MM.1S (cell line): ENCODE results near the gene SRM.

ENCODE experiments used
- DNase-seq: peaks from one replicate; pipeline ENCODE4 v3.0.0-alpha.2; 2015
- H2AFZ ChIP-seq: fragments of 300-600 bp; sonication (generic); 2 replicates; pipeline ENCODE4 v1.6.0; 2016; ENCODE audit warnings: antibody characterized with exemption, low read length
- H3F3A ChIP-seq: fragments of 300-600 bp; sonication (generic); 2 replicates; pipeline ENCODE4 v1.6.1; 2016; ENCODE audit warnings: mild to moderate bottlenecking, antibody characterized with exemption, low read length, moderate library complexity, mixed read lengths; ENCODE audit not compliant: insufficient read depth
- H3K27ac ChIP-seq: fragments of 300-600 bp; sonication (generic); 2 replicates; pipeline ENCODE4 v1.5.1; 2016; ENCODE audit warnings: mild to moderate bottlenecking, low read length
- H3K27me3 ChIP-seq: fragments of 300-600 bp; sonication (generic); replicated peaks from 2 replicates; pipeline ENCODE4 v1.6.0; 2016; ENCODE audit warnings: low read length; ENCODE audit not compliant: insufficient read depth
- H3K36me3 ChIP-seq: fragments of 300-600 bp; sonication (generic); replicated peaks from 2 replicates; pipeline ENCODE4 v1.6.1; 2016; ENCODE audit warnings: mild to moderate bottlenecking, low read length, mixed read lengths; ENCODE audit not compliant: insufficient read depth
- H3K4me1 ChIP-seq: fragments of 300-600 bp; sonication (generic); 2 replicates; pipeline ENCODE4 v1.6.1; 2016; ENCODE audit warnings: low read length, mixed read lengths
- H3K4me2 ChIP-seq: fragments of 300-600 bp; sonication (generic); 2 replicates; pipeline ENCODE4 v1.6.0; 2016; ENCODE audit warnings: low read depth, low read length
- H3K4me3 ChIP-seq: fragments of 300-600 bp; sonication (generic); 2 replicates; pipeline ENCODE4 v1.5.1; 2016; ENCODE audit warnings: low read length, mixed read lengths
- H3K79me2 ChIP-seq: fragments of 300-600 bp; sonication (generic); 2 replicates; pipeline ENCODE4 v1.6.1; 2016; ENCODE audit warnings: mixed run types, low read length, mixed read lengths
- H3K9ac ChIP-seq: fragments of 300-600 bp; sonication (generic); 2 replicates; pipeline ENCODE4 v1.6.1; 2016; ENCODE audit warnings: low read length, mixed read lengths
- H3K9me2 ChIP-seq: fragments of 300-600 bp; sonication (generic); replicated peaks from 2 replicates; pipeline ENCODE4 v1.6.1; 2016; ENCODE audit warnings: mild to moderate bottlenecking, low read length, mixed read lengths; ENCODE audit not compliant: insufficient read depth
- H3K9me3 ChIP-seq: fragments of 300-600 bp; sonication (generic); replicated peaks from 2 replicates; pipeline ENCODE4 v1.6.1; 2016; ENCODE audit warnings: mild to moderate bottlenecking, low read length, mixed read lengths; ENCODE audit not compliant: insufficient read depth
- H4K20me1 ChIP-seq: fragments of 300-600 bp; sonication (generic); 2 replicates; pipeline ENCODE4 v1.6.1; 2016; ENCODE audit warnings: mild to moderate bottlenecking, low read length, moderate library complexity, mixed read lengths; ENCODE audit not compliant: insufficient read depth
- EZH2 ChIP-seq: fragments of 300-600 bp; sonication (generic); optimal IDR thresholded peaks from 2 replicates; pipeline ENCODE3; 2017; ENCODE audit warnings: low read depth, mild to moderate bottlenecking, antibody characterized with exemption, low read length, mixed read lengths
- EZH2phosphoT487 ChIP-seq: fragments of 300-600 bp; sonication (generic); IDR thresholded peaks from 2 replicates; pipeline ENCODE4 v1.6.1; 2018; ENCODE audit warnings: antibody characterized with exemption, low read length
- TF ChIP-seq, protein P1 (sequence below): fragments of 300-600 bp; sonication (generic); IDR thresholded peaks from 2 replicates; pipeline ENCODE4 v1.5.1; 2016; ENCODE audit warnings: antibody characterized with exemption, low read length, mixed read lengths

The SRM gene

DNA sequence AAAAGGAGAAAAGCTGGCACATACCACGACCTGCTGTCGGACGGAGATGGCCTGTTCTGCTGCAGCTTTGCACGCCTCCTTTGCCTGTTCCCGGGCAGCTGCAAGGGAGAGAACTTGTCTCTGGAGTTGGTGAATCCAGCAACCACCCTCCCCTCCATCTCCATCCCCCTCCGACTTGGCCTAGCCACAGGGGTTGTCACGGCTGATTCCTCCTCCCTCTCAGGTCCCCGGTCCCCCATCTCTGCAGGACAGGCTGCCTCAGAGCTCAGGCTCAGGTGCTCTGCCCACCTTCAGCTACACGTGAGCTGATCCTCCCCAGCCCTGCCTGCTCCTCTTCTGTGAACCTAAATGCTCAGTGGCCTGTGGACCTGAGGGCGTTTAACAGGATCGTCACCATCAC, 11.1 kb upstream of the SRM start:
- TF ChIP-seq EZH2phosphoT487 (no peak), EZH2 (no peak)
- TF ChIP-seq, protein P1, sequence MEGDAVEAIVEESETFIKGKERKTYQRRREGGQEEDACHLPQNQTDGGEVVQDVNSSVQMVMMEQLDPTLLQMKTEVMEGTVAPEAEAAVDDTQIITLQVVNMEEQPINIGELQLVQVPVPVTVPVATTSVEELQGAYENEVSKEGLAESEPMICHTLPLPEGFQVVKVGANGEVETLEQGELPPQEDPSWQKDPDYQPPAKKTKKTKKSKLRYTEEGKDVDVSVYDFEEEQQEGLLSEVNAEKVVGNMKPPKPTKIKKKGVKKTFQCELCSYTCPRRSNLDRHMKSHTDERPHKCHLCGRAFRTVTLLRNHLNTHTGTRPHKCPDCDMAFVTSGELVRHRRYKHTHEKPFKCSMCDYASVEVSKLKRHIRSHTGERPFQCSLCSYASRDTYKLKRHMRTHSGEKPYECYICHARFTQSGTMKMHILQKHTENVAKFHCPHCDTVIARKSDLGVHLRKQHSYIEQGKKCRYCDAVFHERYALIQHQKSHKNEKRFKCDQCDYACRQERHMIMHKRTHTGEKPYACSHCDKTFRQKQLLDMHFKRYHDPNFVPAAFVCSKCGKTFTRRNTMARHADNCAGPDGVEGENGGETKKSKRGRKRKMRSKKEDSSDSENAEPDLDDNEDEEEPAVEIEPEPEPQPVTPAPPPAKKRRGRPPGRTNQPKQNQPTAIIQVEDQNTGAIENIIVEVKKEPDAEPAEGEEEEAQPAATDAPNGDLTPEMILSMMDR, result no peak
- DNase-seq, result no peak

DNA sequence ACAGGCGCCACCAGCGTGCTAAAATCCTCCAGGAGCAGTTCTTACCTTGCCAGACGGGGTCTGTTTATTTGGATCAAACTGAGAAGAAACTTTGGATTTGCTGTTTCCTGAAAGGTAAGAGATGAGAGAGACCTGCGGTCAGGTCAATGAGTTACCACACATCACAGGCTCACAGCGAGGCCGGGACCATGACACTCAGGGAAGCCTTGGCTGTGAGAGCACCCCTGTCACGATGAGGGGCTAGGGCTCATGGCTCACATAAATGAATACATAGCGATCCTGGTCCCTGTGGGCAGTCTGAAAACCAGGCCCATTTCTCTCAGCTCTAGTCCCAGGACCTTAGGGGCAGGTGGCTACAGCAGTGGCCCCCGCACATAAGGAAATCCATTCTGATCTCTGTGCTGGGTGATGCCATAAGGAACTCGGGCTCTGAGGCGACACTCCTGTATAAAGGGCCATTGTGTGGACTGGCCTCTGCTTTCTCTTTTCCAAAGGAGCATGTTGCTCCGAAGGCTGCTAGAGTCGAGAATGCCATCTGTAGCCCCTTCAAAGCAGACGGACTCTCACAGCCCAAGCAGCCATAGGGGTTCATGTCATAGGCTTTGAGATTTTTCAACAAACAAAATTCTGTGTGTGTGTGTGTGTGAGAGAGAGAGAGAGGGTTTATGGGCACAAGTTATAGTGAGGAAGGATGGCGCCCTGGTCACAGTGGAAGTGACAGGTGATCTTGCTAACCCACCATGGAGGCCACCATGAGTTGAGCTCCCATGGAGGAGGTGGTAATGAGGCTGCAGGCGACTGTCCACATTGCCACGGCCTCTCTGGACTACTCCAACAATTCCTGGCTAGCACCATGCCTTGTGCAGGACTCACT, 9.0 kb upstream of the SRM start:
- no peaks in the 10 kb centered on the region for H3F3A ChIP-seq
- no peak overlapping the region for H2AFZ ChIP-seq
- no peaks in the 10 kb centered on the region for H3K79me2 ChIP-seq
- DNase-seq, result no peak
- no peaks in the 10 kb centered on the region for H3K4me1 ChIP-seq
- no peak for TF ChIP-seq EZH2phosphoT487
- TF ChIP-seq, protein P1, result no peak
- no peak for TF ChIP-seq EZH2
- no peaks in the 10 kb centered on the region for H3K9me2 ChIP-seq
- no peak overlapping the region for H3K27ac ChIP-seq
- H3K27me3 ChIP-seq, result no peaks in the 10 kb centered on the region
- no peaks in the 10 kb centered on the region for H3K9me3 ChIP-seq
- no peak overlapping the region for H3K4me3 ChIP-seq
- H3K4me2 ChIP-seq, result no peak overlapping the region
- H3K9ac ChIP-seq, result no peak overlapping the region
- H3K36me3 ChIP-seq, result peaks cover 7% of the 10 kb centered on the region; the same call in 1 of the 2 replicates
- no peaks in the 10 kb centered on the region for H4K20me1 ChIP-seq

More for the DNA sequence above, 11.1 kb upstream of the SRM start:
- no peaks in the 10 kb centered on the region for H3K27me3 ChIP-seq
- no peaks in the 10 kb centered on the region for H3K9me3 ChIP-seq
- no peak overlapping the region for H3K4me3 ChIP-seq
- no peaks in the 10 kb centered on the region for H3F3A ChIP-seq
- no peaks in the 10 kb centered on the region for H3K79me2 ChIP-seq
- no peak overlapping the region for H2AFZ ChIP-seq
- peaks cover 3% of the 10 kb centered on the region; the same call in 1 of the 2 replicates for H3K36me3 ChIP-seq
- H4K20me1 ChIP-seq, result no peaks in the 10 kb centered on the region
- no peak overlapping the region for H3K27ac ChIP-seq
- H3K9ac ChIP-seq, result no peak overlapping the region
- no peaks in the 10 kb centered on the region for H3K4me1 ChIP-seq
- H3K9me2 ChIP-seq, result no peaks in the 10 kb centered on the region
- H3K4me2 ChIP-seq, result no peak overlapping the region

DNA sequence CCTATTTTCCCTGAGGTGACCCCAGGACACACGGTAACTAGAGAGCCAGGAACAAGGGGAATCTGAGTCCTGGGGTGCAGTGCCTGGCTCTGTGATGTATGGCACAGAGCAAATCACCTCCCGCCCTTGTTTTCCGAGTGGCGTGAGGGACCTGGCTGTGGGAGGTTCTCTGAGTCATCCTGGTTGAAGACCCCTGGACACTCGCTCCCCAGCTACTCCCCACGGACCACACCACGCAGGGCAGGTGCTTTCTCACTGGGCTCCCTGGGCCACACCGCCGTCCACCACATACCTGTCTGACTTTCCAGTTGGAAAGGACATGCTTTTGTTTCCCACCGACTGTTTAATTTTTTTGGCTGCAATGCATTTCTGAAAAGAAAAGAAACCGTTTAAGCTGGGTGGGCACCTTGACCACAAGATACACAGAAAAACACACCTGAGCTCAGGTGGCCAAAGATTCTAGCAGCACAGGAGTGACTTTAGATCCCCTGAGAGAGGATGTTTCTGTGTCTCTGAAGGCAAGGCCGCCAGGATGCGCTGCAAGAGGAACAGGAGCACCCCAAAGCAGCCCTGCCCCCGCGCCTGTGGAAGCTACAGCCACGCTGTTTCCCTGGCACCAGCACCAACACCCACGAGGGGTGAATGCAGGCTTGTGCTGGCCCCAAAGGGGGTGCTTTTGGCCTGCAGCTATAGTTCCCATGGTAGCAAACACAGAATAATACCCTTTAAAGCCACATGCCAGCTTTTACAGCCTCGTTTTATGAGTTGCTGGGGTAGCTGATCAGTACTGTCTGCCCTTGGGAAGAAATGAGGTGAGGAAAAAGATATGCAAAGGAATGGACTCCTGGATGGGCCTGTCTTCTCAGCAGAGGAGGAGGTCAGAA, 8.1 kb upstream of the SRM start:
- Histone ChIP-seq H3K27ac (no peak overlapping the region), H3K36me3 (peaks cover 7% of the 10 kb centered on the region; the same call in 1 of the 2 replicates), H3K9me3 (no peaks in the 10 kb centered on the region), H3K9ac (no peak overlapping the region), H3K4me3 (no peak overlapping the region), H3K4me2 (no peak overlapping the region), H3K9me2 (no peaks in the 10 kb centered on the region), H2AFZ (no peak overlapping the region), H3K4me1 (no peaks in the 10 kb centered on the region), H4K20me1 (no peaks in the 10 kb centered on the region), H3K27me3 (no peaks in the 10 kb centered on the region), H3K79me2 (no peaks in the 10 kb centered on the region), H3F3A (peaks cover 1% of the 10 kb centered on the region; the same call in 1 of the 2 replicates)
- DNase-seq, result no peak
- TF ChIP-seq EZH2, result no peak
- no peak for TF ChIP-seq EZH2phosphoT487
- TF ChIP-seq, protein P1, result no peak
